ENCODE data around the gene PDAP1. TPM values are rescaled to one million over a fixed set of nuclear protein-coding genes. Genes with fewer than 3 reads are reported as not detected.

The PDAP1 gene
- total and polyA plus RNA-seq, 9 of the 15 experiments (the other 6 are each of a cell fraction or from before 2014, with no cell fraction given), result 10.2 to 315 (median 129) TPM

DNA sequence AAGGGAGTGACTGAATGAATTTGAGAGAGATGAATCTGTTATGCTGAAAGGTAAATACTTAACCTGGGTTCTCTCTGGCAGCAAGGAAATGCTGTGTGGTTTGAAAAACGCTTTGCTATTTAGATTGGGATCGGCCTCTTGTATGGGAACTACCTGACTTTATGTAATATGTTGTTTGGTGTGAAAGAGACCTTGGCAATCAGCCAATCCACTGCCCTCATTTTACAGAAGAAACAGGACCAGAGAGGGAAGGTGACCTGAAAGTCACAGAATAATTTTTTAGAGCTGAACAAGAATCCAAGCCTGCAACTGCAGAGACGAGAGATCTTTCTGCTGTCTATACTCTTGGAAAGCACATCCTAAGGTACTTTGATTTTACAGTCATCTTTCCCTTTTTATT, 1.4 kb upstream of the PDAP1 start:
- ChIA-PET POLR2A (interaction anchor here (0.6 to 4.4 kb wide), 8 partner anchors 9 to 1071 kb away, joined by 3 to 53 read pairs (median 10); partner anchors contain the start of gene ZNF655), CTCF (ENCODE audit: low intra/inter-chr PET ratio) (no interaction called here)
- peak overlapping the region; percentile 99 for H3K4me2 ChIP-seq (ENCODE audit: insufficient read depth, low read length)
- no peak overlapping the region for H2AFZ ChIP-seq (ENCODE audit: low read depth, low read length)
- peaks cover 16 to 20% of the 10 kb centered on the region in 2 experiments; a peak in 4 of 5 replicates for H3K4me1 ChIP-seq (replicated peaks in 1 of 2; ENCODE audit: control insufficient read depth in 2 of 2, insufficient read depth in 2 of 2, low read length in 2 of 2)
- H3K9me3 ChIP-seq (replicated peaks; ENCODE audit: control insufficient read depth, insufficient read depth, low read depth, low read length), result no peaks in the 10 kb centered on the region
- H3K36me3 ChIP-seq (ENCODE audit: control insufficient read depth, insufficient read depth, low read length), result peaks cover 75% of the 10 kb centered on the region
- 13% methylated on average over 3 of the region's 3 CpGs for WGBS (ENCODE audit: insufficient coverage, low coverage, missing lambda C conversion rate)
- no peak for TF ChIP-seq ZNF24 (IDR thresholded peaks at IDR 0.05)
- no peak for TF ChIP-seq CBFB (CRISPR knock-in tag; IDR thresholded peaks at IDR 0.05)
- no peak for TF ChIP-seq NFE2 (IDR thresholded peaks at IDR 0.05; ENCODE audit: low read depth)
- peak; percentile 93 for TF ChIP-seq NFIC (IDR thresholded peaks at IDR 0.05)
- TF ChIP-seq LEF1 (IDR thresholded peaks at IDR 0.05), result no peak
- peak; percentile 10 for TF ChIP-seq CHD1 (IDR thresholded peaks at IDR 0.05; ENCODE audit: low read length)
- TF ChIP-seq LCOR (CRISPR knock-in tag; IDR thresholded peaks at IDR 0.05), result peak; percentile 55; the same call in 1 of the 2 replicates
- TF ChIP-seq, protein P1, sequence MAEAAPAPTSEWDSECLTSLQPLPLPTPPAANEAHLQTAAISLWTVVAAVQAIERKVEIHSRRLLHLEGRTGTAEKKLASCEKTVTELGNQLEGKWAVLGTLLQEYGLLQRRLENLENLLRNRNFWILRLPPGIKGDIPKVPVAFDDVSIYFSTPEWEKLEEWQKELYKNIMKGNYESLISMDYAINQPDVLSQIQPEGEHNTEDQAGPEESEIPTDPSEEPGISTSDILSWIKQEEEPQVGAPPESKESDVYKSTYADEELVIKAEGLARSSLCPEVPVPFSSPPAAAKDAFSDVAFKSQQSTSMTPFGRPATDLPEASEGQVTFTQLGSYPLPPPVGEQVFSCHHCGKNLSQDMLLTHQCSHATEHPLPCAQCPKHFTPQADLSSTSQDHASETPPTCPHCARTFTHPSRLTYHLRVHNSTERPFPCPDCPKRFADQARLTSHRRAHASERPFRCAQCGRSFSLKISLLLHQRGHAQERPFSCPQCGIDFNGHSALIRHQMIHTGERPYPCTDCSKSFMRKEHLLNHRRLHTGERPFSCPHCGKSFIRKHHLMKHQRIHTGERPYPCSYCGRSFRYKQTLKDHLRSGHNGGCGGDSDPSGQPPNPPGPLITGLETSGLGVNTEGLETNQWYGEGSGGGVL (CRISPR knock-in tag; IDR thresholded peaks at IDR 0.05), result no peak
- ATAC-seq (no peak), DNase-seq (ENCODE audit: extremely low read depth in 1 of 4, low spot score in 3 of 4) (peak in 1 of 4 experiments; percentile 35), FAIRE-seq (no peak)
- H3K9ac ChIP-seq (ENCODE audit: insufficient read depth in 1 of 2, low read depth in 2 of 2, low read length in 2 of 2), result peak overlapping the region; percentile 97 to 100; a peak in 3 of 4 replicates
- peaks cover 69% of the 10 kb centered on the region for H3K79me2 ChIP-seq (ENCODE audit: control insufficient read depth, insufficient read depth, low read length)
- in situ Hi-C loops (cut with MboI), result no loop called here
- no peaks in the 10 kb centered on the region for H3K9me1 ChIP-seq (ENCODE audit: control insufficient read depth, insufficient read depth, low read length)
- peak overlapping the region; percentile 97 for H3K4me3 ChIP-seq
- no TSS peak for BruUV-seq (replicated peaks)
- no peaks in the 10 kb centered on the region for H3K27me3 ChIP-seq (ENCODE audit: control insufficient read depth in 2 of 2, insufficient read depth in 2 of 2, low read length in 2 of 2)
- peak overlapping the region; percentile 100 for H3K27ac ChIP-seq (ENCODE audit: extremely low read depth, low read depth, low read length)
- H4K20me1 ChIP-seq (replicated peaks; ENCODE audit: control insufficient read depth, insufficient read depth, low read length), result peaks cover 28% of the 10 kb centered on the region
- intact Hi-C loops (cut with micrococcal nuclease), result loop anchor here (2.0 kb wide), 1 partner anchor 35 kb away; the partner anchor contains the start of gene ARPC1B

Measured in K562 (cell line).